H9 (cell line): ENCODE measurements around the gene TMEM156. TPM values are rescaled to one million over a fixed set of nuclear protein-coding genes. Genes with fewer than 3 reads are reported as not detected.

ENCODE experiments used
- DNase-seq: peaks from one replicate; pipeline ENCODE4 v3.0.0-alpha.2; 2017
- H2AFZ ChIP-seq: one replicate; pipeline ENCODE4 v1.6.1; 2013; ENCODE audit warnings: mild to moderate bottlenecking, low read length, control low read depth, moderate library complexity
- H2AK5ac ChIP-seq: 2 replicates; pipeline ENCODE4 v1.6.1; 2013; ENCODE audit warnings: low read length, control low read depth, mixed read lengths; ENCODE audit not compliant: insufficient read length
- H2BK120ac ChIP-seq: one replicate; pipeline ENCODE4 v1.6.1; 2013; ENCODE audit warnings: low read depth, mild to moderate bottlenecking, low read length, control low read depth, inconsistent platforms; ENCODE audit not compliant: poor library complexity, severe bottlenecking
- H2BK12ac ChIP-seq: 2 replicates; pipeline ENCODE4 v1.6.1; 2013; ENCODE audit warnings: low read length, control low read depth, mixed read lengths, low read depth; ENCODE audit not compliant: insufficient read length
- H2BK15ac ChIP-seq: 2 replicates; pipeline ENCODE4 v1.6.1; 2013; ENCODE audit warnings: low read depth, low read length, control low read depth
- H2BK20ac ChIP-seq: one replicate; pipeline ENCODE4 v1.6.1; 2013; ENCODE audit warnings: low read depth, mild to moderate bottlenecking, low read length, control low read depth, inconsistent platforms; ENCODE audit not compliant: poor library complexity, severe bottlenecking
- H2BK5ac ChIP-seq: 2 replicates; pipeline ENCODE4 v1.6.1; 2013; ENCODE audit warnings: low read length, control low read depth, mixed read lengths; ENCODE audit not compliant: insufficient read length
- H3K14ac ChIP-seq: 2 replicates; pipeline ENCODE4 v1.6.1; 2013; ENCODE audit warnings: low read length, control low read depth; ENCODE audit not compliant: insufficient read depth
- H3K18ac ChIP-seq: 2 replicates; pipeline ENCODE4 v1.6.1; 2013; ENCODE audit warnings: low read depth, mild to moderate bottlenecking, mixed read lengths, low read length, control low read depth; ENCODE audit not compliant: insufficient read length
- H3K23ac ChIP-seq: 2 replicates; pipeline ENCODE4 v1.6.1; 2013; ENCODE audit warnings: low read length, control low read depth, mixed read lengths, low read depth; ENCODE audit not compliant: insufficient read length
- H3K23me2 ChIP-seq: 2 replicates; pipeline ENCODE4 v1.6.1; 2013; ENCODE audit warnings: low read depth, mild to moderate bottlenecking, mixed read lengths, low read length, control low read depth; ENCODE audit not compliant: insufficient read length, poor library complexity, severe bottlenecking
- H3K27ac ChIP-seq: 2 replicates; pipeline ENCODE4 v1.5.1; 2013; ENCODE audit warnings: low read length, control low read depth, mixed read lengths, low read depth; ENCODE audit not compliant: insufficient read length
- H3K27me3 ChIP-seq: 2 replicates; pipeline ENCODE4 v1.6.1; 2013; ENCODE audit warnings: low read length, control low read depth, inconsistent platforms; ENCODE audit not compliant: insufficient read depth
- H3K4ac ChIP-seq: 2 replicates; pipeline ENCODE4 v1.6.1; 2013; ENCODE audit warnings: low read depth, mild to moderate bottlenecking, control low read depth, inconsistent platforms, low read length, moderate library complexity
- H3K4me1 ChIP-seq: 2 replicates; pipeline ENCODE4 v1.6.1; 2013; ENCODE audit warnings: low read length, control low read depth, inconsistent platforms; ENCODE audit not compliant: insufficient read depth
- H3K4me2 ChIP-seq: 2 replicates; pipeline ENCODE4 v1.6.1; 2013; ENCODE audit warnings: low read length, control low read depth, mixed read lengths; ENCODE audit not compliant: insufficient read length, insufficient read depth
- H3K56ac ChIP-seq: 2 replicates; pipeline ENCODE4 v1.6.1; 2013; ENCODE audit warnings: low read depth, mild to moderate bottlenecking, mixed read lengths, low read length, control low read depth; ENCODE audit not compliant: insufficient read length
- H3K79me1 ChIP-seq: 2 replicates; pipeline ENCODE4 v1.6.1; 2013; ENCODE audit warnings: low read depth, mild to moderate bottlenecking, moderate library complexity, low read length, control low read depth, inconsistent platforms; ENCODE audit not compliant: insufficient read depth, poor library complexity, severe bottlenecking
- H3K79me2 ChIP-seq: 2 replicates; pipeline ENCODE4 v1.6.1; 2013; ENCODE audit warnings: low read length, control low read depth, inconsistent platforms; ENCODE audit not compliant: insufficient read depth
- H3K9ac ChIP-seq: 2 replicates; pipeline ENCODE4 v1.6.1; 2013; ENCODE audit warnings: low read length, control low read depth, mixed read lengths; ENCODE audit not compliant: insufficient read length; ENCODE audit errors: extremely low read depth
- H3K9me3 ChIP-seq: one replicate; pipeline ENCODE4 v1.6.1; 2013; ENCODE audit warnings: low read depth, low read length, inconsistent platforms; ENCODE audit not compliant: control insufficient read depth
- H3T11ph ChIP-seq: one replicate; pipeline ENCODE4 v1.6.1; 2013; ENCODE audit warnings: mild to moderate bottlenecking, low read length, control low read depth, inconsistent platforms
- H4K20me1 ChIP-seq: one replicate; pipeline ENCODE4 v1.6.1; 2013; ENCODE audit not compliant: control insufficient read depth, insufficient read length, insufficient read depth
- H4K5ac ChIP-seq: 2 replicates; pipeline ENCODE4 v1.6.1; 2013; ENCODE audit warnings: low read depth, mild to moderate bottlenecking, mixed read lengths, low read length, control low read depth; ENCODE audit not compliant: insufficient read length
- H4K8ac ChIP-seq: replicated peaks from 2 replicates; pipeline ENCODE4 v1.6.1; 2013; ENCODE audit warnings: low read length, control low read depth, mixed read lengths, low read depth; ENCODE audit not compliant: insufficient read length
- H4K91ac ChIP-seq: 2 replicates; pipeline ENCODE4 v1.6.1; 2013; ENCODE audit warnings: low read depth, mild to moderate bottlenecking, moderate library complexity, mixed read lengths, low read length, control low read depth; ENCODE audit not compliant: insufficient read length
- H3K27ac Mint-ChIP-seq, 3 experiments: 2 replicates in 2 of 3; 3 replicates in 1 of 3; pipeline ENCODE4 v1.8.0; 2020 to 2021; ENCODE audit warnings: mixed read lengths in 3 of 3, mild to moderate bottlenecking in 1 of 3, moderate library complexity in 1 of 3
- H3K27me3 Mint-ChIP-seq: 2 replicates; pipeline ENCODE4 v1.8.0; 2021; ENCODE audit warnings: low read depth, mild to moderate bottlenecking, moderate library complexity, mixed read lengths
- H3K36me3 Mint-ChIP-seq, 3 experiments: 2 replicates in 2 of 3; 3 replicates in 1 of 3; pipeline ENCODE4 v1.8.0; 2020 to 2021; ENCODE audit warnings: low read depth in 3 of 3, mixed read lengths in 3 of 3; ENCODE audit not compliant: insufficient read depth in 1 of 3
- H3K4me1 Mint-ChIP-seq, 2 experiments: 2 replicates each; pipeline ENCODE4 v1.8.0; 2020; ENCODE audit warnings: mixed read lengths in 2 of 2
- H3K4me3 Mint-ChIP-seq, 2 experiments: 2 replicates in 1 of 2; 3 replicates in 1 of 2; pipeline ENCODE4 v1.8.0; 2020 to 2021; ENCODE audit warnings: mild to moderate bottlenecking in 2 of 2, mixed read lengths in 2 of 2, moderate library complexity in 1 of 2
- H3K9me3 Mint-ChIP-seq, 2 experiments: 2 replicates in 1 of 2; 3 replicates in 1 of 2; pipeline ENCODE4 v1.8.0; 2020; ENCODE audit warnings: mild to moderate bottlenecking in 2 of 2, mixed read lengths in 2 of 2, moderate library complexity in 1 of 2
- CTCF ChIP-seq: fragments of 200-600 bp; sonication (generic); conservative IDR thresholded peaks from 3 replicates; pipeline ENCODE4 v1.8.0; 2021; ENCODE audit warnings: antibody characterized with exemption, mild to moderate bottlenecking
- WGBS: extraction: QIAGEN DNeasy Blood & Tissue Kit; methylation state at CpG from one replicate; pipeline ENCODE4 v1.1.7; 2013; ENCODE audit warnings: missing lambda C conversion rate, low lambda C conversion rate, mixed read lengths; ENCODE audit not compliant: insufficient read length; ENCODE audit errors: extremely low coverage; 5-methylcytosine and 5-hydroxymethylcytosine counted together
- total RNA-seq: library from RNA; stranded (reverse); gene quantifications from 2 replicates; pipeline ENCODE4 v1.2.1, GENCODE V29; 2021

Gene TMEM156
- total RNA-seq, 1 experiment from 2014 or later: not detected

GRCh38 chr4:38958453-38959190 is 73.6 kb downstream of the TMEM156 start:
- no peak for TF ChIP-seq CTCF
- H2AK5ac ChIP-seq: no peak overlapping the region
- no peak overlapping the region for H4K91ac ChIP-seq
- H3K23ac ChIP-seq: no peak overlapping the region
- H3K27me3 ChIP-seq: no peaks in the 10 kb centered on the region
- Mint-ChIP-seq H3K27me3 (no peaks in the 10 kb centered on the region), H3K4me1 (peaks cover 2 to 7% of the 10 kb centered on the region in 2 experiments; a peak in 2 of 4 replicates), H3K9me3 (peaks cover 3 to 5% of the 10 kb centered on the region in 2 experiments; a peak in 3 of 5 replicates), H3K36me3 (no peaks in the 10 kb centered on the region), H3K27ac (no peak overlapping the region), H3K4me3 (no peak overlapping the region)
- no peak overlapping the region for H4K5ac ChIP-seq
- no peak overlapping the region for H3K4me2 ChIP-seq
- no peak overlapping the region for H2BK15ac ChIP-seq
- H3K9ac ChIP-seq: no peak overlapping the region
- H3K14ac ChIP-seq: no peak overlapping the region
- no peak overlapping the region for H2BK20ac ChIP-seq
- no peaks in the 10 kb centered on the region for H4K20me1 ChIP-seq
- no peak overlapping the region for H3K27ac ChIP-seq
- H2BK5ac ChIP-seq: no peak overlapping the region
- no CpG with 5 or more reads among the region's 4 CpGs for WGBS
- no peaks in the 10 kb centered on the region for H3K4me1 ChIP-seq
- H3T11ph ChIP-seq: no peak overlapping the region
- H3K4ac ChIP-seq: no peak overlapping the region
- H2BK120ac ChIP-seq: no peak overlapping the region
- no peak overlapping the region for H3K18ac ChIP-seq
- H2BK12ac ChIP-seq: no peak overlapping the region
- no peaks in the 10 kb centered on the region for H3K9me3 ChIP-seq
- DNase-seq: no peak
- no peaks in the 10 kb centered on the region for H3K23me2 ChIP-seq
- no peak overlapping the region for H2AFZ ChIP-seq
- no peak overlapping the region for H3K56ac ChIP-seq
- no peak overlapping the region for H4K8ac ChIP-seq
- no peaks in the 10 kb centered on the region for H3K79me1 ChIP-seq
- H3K79me2 ChIP-seq: no peaks in the 10 kb centered on the region
